ENCODE data around the gene HTATSF1.

HTATSF1 gene

GRCh38 chrX:136456133-136456532 lies 41.3 kb upstream of the HTATSF1 start:
- TF ChIP-seq CTCF (conservative IDR thresholded peaks at IDR 0.05; ENCODE audit: low read length): no peak
- no peak for DNase-seq (ENCODE audit: low read depth)
- no peak overlapping the region for H3K4me3 ChIP-seq (ENCODE audit: low read length)

DNA sequence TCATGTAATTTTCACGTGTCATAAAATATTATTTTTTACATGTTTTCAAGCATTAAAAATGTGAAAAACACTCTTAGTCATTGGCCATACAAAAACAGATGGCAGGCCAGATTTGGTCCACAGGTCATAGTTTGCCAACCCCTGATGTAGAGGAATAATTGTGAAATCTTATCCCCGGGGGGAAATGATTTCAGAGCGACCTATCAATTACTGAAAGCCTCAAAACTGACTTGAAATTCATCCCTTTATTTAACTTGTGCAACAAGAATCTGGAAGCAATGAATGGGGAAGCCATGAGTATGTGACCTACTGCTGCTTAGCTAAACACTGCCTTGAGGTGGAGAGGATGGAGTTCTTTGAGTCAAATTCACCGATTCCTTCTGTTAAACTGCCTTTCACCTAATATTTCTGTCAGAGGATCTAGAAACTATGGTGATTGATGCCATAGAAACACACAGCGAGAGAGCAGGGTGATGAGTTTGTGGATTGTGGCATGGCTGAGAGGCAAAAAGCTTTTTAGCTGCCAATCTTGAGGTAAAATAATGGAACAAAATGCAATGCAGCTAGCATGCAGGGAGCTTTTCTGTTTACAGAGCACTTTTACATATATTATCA lies 40.0 kb upstream of the HTATSF1 start:
- DNase-seq (ENCODE audit: low read depth): no peak
- no peak overlapping the region for H3K4me3 ChIP-seq (ENCODE audit: low read length)
- TF ChIP-seq CTCF (conservative IDR thresholded peaks at IDR 0.05; ENCODE audit: low read length): no peak

- TF ChIP-seq CTCF (conservative IDR thresholded peaks at IDR 0.05; ENCODE audit: low read length): no peak
- no peak for DNase-seq (ENCODE audit: low read depth)
- no peak overlapping the region for H3K4me3 ChIP-seq (ENCODE audit: low read length)
Measured at GRCh38 chrX:136464589-136464988, 32.8 kb upstream of the HTATSF1 start.

DNA sequence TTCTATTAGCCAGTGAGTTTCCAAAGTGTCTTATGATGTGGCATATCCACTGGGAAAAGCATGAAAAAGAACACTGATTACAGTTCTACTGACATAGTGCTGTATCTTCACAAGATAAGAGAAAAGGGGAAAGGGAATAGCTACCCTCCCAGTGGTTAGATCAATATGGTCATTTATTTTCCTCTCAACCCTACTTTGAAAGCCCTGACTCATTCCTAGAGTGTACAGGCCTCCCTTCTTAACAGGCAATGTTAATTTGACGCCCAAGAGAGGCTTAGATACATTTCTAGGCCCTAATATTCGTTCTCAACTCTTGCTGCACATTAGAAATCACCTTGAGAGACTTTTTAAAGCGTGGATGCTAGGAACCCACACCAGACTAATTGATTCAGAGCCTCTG lies 30.1 kb upstream of the HTATSF1 start:
- no peak overlapping the region for H3K4me3 ChIP-seq (ENCODE audit: low read length)
- DNase-seq (ENCODE audit: low read depth): no peak

DNA sequence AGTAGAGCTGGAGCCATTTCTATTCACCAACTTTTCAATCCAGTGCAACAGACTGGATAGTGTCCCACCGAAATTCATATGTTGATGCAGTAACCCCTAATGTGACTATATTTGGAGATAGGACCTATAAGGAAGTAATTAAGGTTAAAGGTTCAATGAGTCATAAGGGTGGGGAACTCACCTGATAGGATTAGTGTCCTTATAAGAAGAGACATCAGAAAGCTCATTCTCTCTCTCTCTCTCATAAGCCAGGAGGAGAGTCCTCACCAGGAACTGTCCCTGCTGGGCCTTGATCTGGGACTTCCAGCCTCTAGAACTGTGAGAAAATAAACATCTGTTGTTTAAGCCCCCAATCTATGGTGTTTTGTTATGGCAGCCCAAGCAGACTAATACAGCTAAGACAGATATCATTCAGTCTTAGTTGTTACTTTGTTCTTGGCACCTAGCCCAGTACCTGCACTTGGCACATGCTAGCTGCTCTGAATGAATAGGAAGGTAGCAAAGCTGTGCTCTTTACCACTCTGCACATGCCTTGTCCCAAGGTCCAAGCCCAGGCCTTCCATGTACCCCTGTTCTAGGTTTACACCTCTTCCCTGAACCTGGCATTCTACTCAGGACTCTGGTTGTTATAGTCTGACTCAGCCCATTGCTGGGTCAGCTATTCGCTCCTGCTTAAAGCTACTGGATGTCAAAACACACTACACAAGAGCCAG lies 28.8 kb upstream of the HTATSF1 start:
- no peak overlapping the region for H3K4me3 ChIP-seq (ENCODE audit: low read length)
- no peak for TF ChIP-seq CTCF (conservative IDR thresholded peaks at IDR 0.05; ENCODE audit: low read length)
- no peak for DNase-seq (ENCODE audit: low read depth)

More for the DNA sequence above, 30.1 kb upstream of the HTATSF1 start:
- no peak for TF ChIP-seq CTCF (conservative IDR thresholded peaks at IDR 0.05; ENCODE audit: low read length)

- DNase-seq (ENCODE audit: low read depth): no peak
- no peak for TF ChIP-seq CTCF (conservative IDR thresholded peaks at IDR 0.05; ENCODE audit: low read length)
- no peak overlapping the region for H3K4me3 ChIP-seq (ENCODE audit: low read length)
Measured at GRCh38 chrX:136473663-136474062, 23.7 kb upstream of the HTATSF1 start.

DNA sequence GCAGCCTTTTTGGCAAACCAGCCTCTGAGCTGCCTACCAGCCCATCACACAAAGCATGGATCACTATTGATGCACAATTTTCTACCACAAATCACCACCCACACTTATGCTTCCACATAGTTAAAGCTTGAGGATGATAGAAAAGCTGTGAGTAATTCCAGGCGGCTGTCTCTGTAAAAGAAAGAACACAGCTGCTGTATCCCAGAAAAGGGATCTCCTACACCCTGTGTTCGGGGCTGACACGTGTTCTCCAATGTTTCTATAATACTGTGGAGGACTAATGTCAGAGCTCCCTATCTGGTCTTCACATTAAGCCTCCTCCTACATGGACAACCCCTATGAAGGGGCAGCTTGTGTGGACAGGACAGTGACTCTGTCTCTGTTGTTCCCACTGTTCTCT lies 22.2 kb upstream of the HTATSF1 start:
- no peak overlapping the region for H3K4me3 ChIP-seq (ENCODE audit: low read length)

More for the DNA sequence above, 22.2 kb upstream of the HTATSF1 start:
- no peak for TF ChIP-seq CTCF (conservative IDR thresholded peaks at IDR 0.05; ENCODE audit: low read length)
- no peak for DNase-seq (ENCODE audit: low read depth)

All from AG10803 (cell line).